Measurements from ENCODE around the gene YIPF5. TPM values are rescaled to one million over a fixed set of nuclear protein-coding genes. Genes with fewer than 3 reads are reported as not detected.

The YIPF5 gene
- polyA plus RNA-seq, 3 donors: 12.1 to 41.4 (median 32.4) TPM

GRCh38 chr5:144205141-144205551, 34.7 kb upstream of the YIPF5 start:
- Histone ChIP-seq H3K79me2 (ENCODE audit: insufficient read depth, low read length) (no peaks in the 10 kb centered on the region), H3K9ac (ENCODE audit: insufficient read depth, low read length, poor library complexity, severe bottlenecking) (no peak overlapping the region), H2AFZ (ENCODE audit: insufficient read depth, low read depth, low read length, poor library complexity, severe bottlenecking) (no peak overlapping the region), H3K4me1 (ENCODE audit: control insufficient read depth in 1 of 2, insufficient read depth in 2 of 2, low read length in 2 of 2) (no peaks in the 10 kb centered on the region), H3K4me2 (replicated peaks; ENCODE audit: extremely low read depth, low read length, poor library complexity, severe bottlenecking) (no peak overlapping the region), H3K36me3 (replicated peaks in 1 of 2; ENCODE audit: control insufficient read depth in 1 of 2, insufficient read depth in 2 of 2, low read length in 2 of 2) (no peaks in the 10 kb centered on the region), H3K27ac (ENCODE audit: low read depth in 1 of 2, low read length in 2 of 2) (no peak overlapping the region), H3K9me3 (replicated peaks in 1 of 2; ENCODE audit: control insufficient read depth in 1 of 2, insufficient read depth in 1 of 2, low read length in 2 of 2) (no peaks in the 10 kb centered on the region), H3K4me3 (replicated peaks in 1 of 3; ENCODE audit: low read depth in 2 of 3, low read length in 3 of 3) (no peak overlapping the region), H3K27me3 (ENCODE audit: control insufficient read depth in 2 of 2, insufficient read depth in 2 of 2, low read length in 2 of 2) (peaks cover 29 to 42% of the 10 kb centered on the region in 2 donors), H4K20me1 (ENCODE audit: insufficient read depth, low read length) (no peaks in the 10 kb centered on the region)
- Mint-ChIP-seq H3K4me1 (peaks cover 7% of the 10 kb centered on the region), H3K27ac (peak overlapping the region in 1 of 7 donors; percentile 30), H3K4me3 (peak overlapping the region in 1 of 2 donors; percentile 47), H3K36me3 (no peaks in the 10 kb centered on the region), H3K9me3 (no peaks in the 10 kb centered on the region), H3K27me3 (ENCODE audit: low read depth in 3 of 3) (peaks cover 21 to 38% (median 38%) of the 10 kb centered on the region in 3 donors)
- TF ChIP-seq CTCF (IDR thresholded peaks at IDR 0.05): no peak
- WGBS (ENCODE audit: insufficient coverage): 2% methylated on average over 31 of the region's 31 CpGs
- no peak for DNase-seq
- intact Hi-C loops (cut with micrococcal nuclease): loop anchor here in 1 of 2 donors (10.0 kb wide), 1 partner anchor 1620 kb away; no protein-coding TSS in a partner anchor

GRCh38 chr5:144203750-144204596, 33.5 kb upstream of the YIPF5 start:
- TF ChIP-seq CTCF (IDR thresholded peaks at IDR 0.05): peak; percentile 92

More at GRCh38 chr5:144203750-144204596, 33.5 kb upstream of the YIPF5 start:
- Histone ChIP-seq H3K27me3 (ENCODE audit: control insufficient read depth in 2 of 2, insufficient read depth in 2 of 2, low read length in 2 of 2) (peaks cover 29 to 42% of the 10 kb centered on the region in 2 donors), H4K20me1 (ENCODE audit: insufficient read depth, low read length) (no peaks in the 10 kb centered on the region), H3K9ac (ENCODE audit: insufficient read depth, low read length, poor library complexity, severe bottlenecking) (no peak overlapping the region), H3K4me3 (replicated peaks in 1 of 3; ENCODE audit: low read depth in 2 of 3, low read length in 3 of 3) (no peak overlapping the region), H3K4me2 (replicated peaks; ENCODE audit: extremely low read depth, low read length, poor library complexity, severe bottlenecking) (no peak overlapping the region), H3K79me2 (ENCODE audit: insufficient read depth, low read length) (no peaks in the 10 kb centered on the region), H3K36me3 (replicated peaks in 1 of 2; ENCODE audit: control insufficient read depth in 1 of 2, insufficient read depth in 2 of 2, low read length in 2 of 2) (no peaks in the 10 kb centered on the region), H3K4me1 (ENCODE audit: control insufficient read depth in 1 of 2, insufficient read depth in 2 of 2, low read length in 2 of 2) (no peaks in the 10 kb centered on the region), H3K9me3 (replicated peaks in 1 of 2; ENCODE audit: control insufficient read depth in 1 of 2, insufficient read depth in 1 of 2, low read length in 2 of 2) (no peaks in the 10 kb centered on the region), H2AFZ (ENCODE audit: insufficient read depth, low read depth, low read length, poor library complexity, severe bottlenecking) (no peak overlapping the region), H3K27ac (ENCODE audit: low read depth in 1 of 2, low read length in 2 of 2) (no peak overlapping the region)
- Mint-ChIP-seq H3K4me3 (peak overlapping the region in 1 of 2 donors; percentile 47), H3K4me1 (peaks cover 7% of the 10 kb centered on the region), H3K27ac (no peak overlapping the region), H3K36me3 (no peaks in the 10 kb centered on the region), H3K9me3 (no peaks in the 10 kb centered on the region), H3K27me3 (ENCODE audit: low read depth in 3 of 3) (peaks cover 23 to 40% (median 38%) of the 10 kb centered on the region in 3 donors)
- 70% methylated on average over 2 of the region's 10 CpGs for WGBS (ENCODE audit: insufficient coverage)
- intact Hi-C loops (cut with micrococcal nuclease): loop anchor here in 1 of 2 donors (5.0 to 10.0 kb wide), 2 partner anchors 1621 to 1843 kb away; no protein-coding TSS in a partner anchor
- DNase-seq: peak; percentile 23 to 51 (median 45)

All from CD14-positive monocyte (primary cell).